Suppressor macrophage (primary cell): Measurements from ENCODE around the gene PHF12.
"Not testable (repeated sequence)": the region's sequence is repeated elsewhere in the genome, so short reads cannot be mapped to it uniquely, and the experiment has no call there.

Source experiments
- DNase-seq, 4 experiments: peaks; one replicate each; pipeline ENCODE4 v3.0.0-alpha.2; 2020 to 2022

The PHF12 gene

DNA sequence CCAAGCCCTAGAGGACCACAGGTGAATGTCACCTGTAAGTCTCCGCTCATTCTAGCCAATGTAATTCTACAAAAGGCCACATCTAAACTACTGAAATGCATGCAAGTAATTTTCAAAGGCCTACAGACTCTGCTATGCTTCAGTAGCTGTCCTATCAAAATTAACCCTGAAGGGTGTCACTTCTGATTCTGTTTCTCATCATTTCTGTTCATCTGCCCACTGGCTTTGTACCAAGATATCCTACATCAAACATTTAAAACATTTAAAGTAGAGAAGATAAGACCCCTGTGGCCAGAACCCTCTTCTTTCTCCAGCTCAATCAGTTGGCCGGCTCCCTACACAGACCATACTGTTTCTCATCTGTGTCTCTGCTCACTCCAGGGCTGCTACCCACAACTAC, 21.5 kb downstream of the PHF12 start:
- no peak for DNase-seq

DNA sequence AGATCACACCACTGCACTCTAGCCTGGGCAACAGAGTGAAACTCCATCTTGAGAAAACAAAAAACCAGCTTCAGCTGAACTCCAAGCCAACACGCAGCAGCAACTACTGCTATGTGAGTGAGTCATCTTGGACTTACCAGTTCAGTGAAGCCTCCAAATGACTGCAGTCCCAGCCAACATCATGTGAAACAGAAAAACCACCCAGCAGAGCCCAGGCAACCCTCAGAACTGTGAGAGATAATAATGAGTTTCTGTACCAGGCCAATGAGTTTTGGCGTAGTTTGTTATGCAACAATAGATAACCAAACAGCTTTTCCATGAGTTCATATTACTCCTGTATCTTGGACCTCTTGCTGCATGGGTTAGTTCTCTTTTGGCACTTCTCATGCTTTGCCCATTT, 23.3 kb downstream of the PHF12 start:
- no peak for DNase-seq

DNA sequence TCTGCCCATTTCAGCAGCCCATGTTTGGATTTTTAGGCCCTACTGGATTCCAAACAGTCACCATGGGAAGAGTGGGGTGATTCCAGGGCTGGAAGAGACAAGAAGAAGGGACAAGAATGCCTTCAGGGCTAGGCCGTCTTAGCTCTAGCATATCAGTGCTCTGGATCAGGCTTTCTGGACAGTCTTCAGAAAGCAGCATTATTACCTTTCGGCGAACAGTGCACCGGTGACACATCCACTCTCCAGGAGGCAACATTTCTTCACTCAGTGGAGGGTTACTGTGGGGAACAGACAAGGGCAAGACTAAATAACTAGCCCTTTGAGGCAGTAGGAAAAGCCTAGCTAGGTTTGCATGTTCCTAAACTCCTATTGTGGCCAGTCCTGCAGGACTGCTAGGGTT, 24.5 kb downstream of the PHF12 start:
- DNase-seq: no peak

DNA sequence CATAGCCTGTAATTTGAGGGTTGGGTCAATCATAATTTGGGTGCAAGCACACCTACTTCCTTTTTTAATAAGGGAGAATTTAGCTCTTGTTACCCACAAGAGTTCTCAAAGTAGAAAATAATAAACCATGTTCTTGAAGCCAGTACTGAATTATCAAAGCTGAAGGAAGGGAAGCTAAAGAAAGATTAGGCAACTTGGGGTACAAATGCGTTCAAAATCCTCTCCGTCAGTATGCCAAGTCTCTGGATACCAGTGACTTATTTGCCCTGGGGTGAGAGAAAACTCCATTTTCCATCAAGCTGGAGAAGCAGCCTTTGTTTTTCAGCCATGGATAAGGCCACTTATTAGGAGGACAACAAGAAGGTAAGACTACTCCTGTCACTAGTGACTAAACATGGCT, 25.0 kb downstream of the PHF12 start:
- DNase-seq: peak in 1 of 4 experiments; percentile 20

DNA sequence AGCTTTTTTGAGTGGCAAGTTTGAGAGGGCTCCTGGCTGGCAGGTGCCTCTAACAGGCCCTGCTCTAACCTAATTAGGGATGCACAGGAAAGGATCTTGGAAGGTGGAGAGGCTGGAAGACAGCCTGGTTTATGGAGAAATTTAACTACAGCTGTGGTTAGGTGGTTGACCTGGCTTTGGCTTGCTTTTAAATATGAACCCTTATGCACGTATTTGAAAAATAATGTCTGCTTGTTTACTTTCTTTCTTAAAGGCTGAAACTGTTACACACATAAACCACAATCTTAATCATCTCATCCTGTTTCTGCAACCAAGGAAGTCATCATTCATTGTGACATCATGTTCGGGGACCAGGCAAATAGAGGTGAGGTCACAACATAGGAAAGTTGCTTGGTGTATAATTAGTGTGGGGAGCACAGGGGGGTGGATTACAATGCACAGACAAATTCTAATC, 25.4 kb downstream of the PHF12 start:
- peak; percentile 63 to 89 (median 74) for DNase-seq

DNA sequence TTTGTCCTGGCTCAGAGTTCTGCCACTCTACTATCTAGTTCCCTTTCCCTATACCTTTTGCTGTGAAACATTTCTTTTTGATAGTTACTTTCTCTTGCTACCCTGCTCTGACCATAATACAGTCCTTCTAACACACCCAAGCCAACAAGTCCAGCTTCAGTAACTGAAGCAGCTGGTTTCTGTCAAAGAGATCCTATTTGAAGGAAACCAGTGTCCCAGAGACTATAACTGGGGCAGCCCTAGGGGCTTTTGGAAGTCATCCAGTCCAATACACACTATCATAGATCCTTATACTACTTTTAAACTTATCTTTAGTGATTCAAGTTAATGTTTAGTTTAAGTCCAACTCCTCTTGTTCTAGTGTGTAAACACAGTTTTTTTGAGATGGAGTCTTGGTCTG, 31.1 kb downstream of the PHF12 start:
- no peak for DNase-seq

DNA sequence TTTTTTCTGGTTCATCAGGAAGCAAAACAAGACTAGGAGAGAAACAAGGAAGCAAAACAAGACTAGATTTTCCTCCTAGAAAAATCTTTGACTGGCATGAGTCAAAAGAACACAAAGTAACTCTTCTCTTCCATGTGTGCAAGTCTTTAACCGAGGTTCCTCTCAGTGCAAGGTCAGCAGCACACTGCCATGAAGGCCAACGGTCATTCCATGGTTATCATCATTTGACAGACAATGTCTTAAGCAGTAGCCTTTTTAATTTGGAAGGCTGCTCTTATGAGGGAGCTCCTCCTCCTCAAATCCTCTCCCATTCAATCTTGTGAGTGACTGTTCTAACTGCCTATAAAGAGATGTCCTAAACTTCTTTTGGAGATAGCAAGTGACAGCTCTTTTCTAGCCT, 33.0 kb downstream of the PHF12 start:
- DNase-seq: no peak

DNA sequence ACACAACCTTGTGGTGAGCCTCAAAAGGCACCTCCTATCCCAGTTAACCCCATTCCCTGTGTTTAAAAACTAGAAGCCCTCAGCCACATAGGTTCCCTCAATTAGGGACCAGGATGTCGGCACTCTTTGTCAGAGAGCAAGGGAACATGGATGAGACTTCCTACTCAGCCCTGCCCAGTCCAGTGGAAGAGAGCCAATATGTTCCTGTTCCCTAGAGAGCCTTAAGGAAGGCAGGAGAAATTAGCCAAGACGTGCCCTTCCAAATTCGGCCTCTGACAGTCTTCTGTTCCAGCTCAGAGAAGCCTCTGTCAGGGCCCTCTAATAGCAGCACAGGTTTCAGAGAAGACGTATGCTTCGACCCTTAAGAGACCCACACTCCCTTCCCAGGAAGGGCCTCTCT, 33.9 kb downstream of the PHF12 start:
- DNase-seq: no peak

DNA sequence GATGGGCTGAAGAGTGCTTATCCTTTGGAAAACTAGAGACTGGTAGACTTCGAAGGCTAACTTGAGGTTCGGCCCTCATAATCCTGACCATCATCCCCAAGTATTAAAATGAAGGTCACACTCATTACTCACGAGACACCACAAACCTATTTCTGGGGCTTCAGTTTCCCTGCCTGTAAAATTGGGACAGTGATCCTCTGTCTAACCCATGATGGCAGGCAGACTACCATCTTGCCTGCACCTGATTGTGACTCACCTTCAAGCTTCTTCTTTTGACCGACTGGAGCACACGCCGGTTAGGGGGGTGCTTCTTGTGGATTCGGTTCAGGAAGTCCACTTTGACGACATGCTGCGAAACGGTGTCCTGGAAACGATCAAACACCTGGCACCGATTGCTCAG, 34.3 kb downstream of the PHF12 start:
- no peak for DNase-seq

DNA sequence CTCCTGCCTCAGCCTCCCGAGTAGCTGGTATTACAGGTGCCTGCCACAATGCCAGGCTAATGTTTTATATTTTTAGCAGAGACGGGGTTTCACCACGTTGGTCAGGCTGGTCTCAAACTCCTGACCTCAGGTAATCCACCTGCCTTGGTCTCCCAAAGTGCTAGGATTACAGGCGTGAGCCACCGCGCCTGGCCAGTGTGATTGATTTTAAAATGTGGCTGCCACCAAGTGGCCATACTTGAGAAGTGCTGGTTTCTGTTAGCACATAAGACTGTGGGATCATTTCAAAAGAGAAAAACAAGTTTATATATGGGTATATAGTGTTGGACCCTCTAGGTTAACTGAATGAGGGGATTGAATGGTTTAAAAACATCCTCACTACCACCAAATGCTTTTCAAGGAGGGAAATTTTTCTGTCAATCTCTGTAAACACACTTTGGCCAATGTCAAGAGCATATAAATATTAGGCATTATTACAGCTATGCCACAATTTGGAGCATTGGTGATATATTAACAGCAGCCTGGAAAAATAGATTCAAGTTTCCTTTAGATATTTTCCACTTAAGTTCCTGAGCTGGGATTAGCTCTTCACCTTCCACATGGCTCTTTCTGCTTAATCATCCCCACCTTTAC, 34.9 kb downstream of the PHF12 start:
- DNase-seq: peak in 3 of 4 experiments; percentile 53 to 58 (median 56)

DNA sequence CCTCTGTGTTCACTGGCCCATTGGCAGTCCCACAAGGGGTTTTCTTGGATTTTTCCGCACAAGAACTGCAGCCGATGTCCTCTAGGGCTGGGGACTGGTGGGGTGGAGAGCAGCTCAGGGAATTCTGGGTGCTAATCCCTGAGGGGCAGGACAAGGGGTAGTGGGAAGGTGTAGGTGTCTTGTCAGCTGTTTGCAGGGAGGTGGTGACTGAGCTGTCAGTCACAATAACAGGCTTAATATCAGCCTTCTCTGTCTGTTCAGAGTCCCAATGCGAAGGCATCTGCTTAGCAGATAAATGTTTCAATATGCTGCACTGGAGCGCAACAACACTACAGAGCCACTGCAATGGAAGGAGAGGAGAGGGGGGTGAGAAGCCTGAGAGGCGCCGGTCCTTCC, 38.4 kb downstream of the PHF12 start:
- no peak for DNase-seq

DNA sequence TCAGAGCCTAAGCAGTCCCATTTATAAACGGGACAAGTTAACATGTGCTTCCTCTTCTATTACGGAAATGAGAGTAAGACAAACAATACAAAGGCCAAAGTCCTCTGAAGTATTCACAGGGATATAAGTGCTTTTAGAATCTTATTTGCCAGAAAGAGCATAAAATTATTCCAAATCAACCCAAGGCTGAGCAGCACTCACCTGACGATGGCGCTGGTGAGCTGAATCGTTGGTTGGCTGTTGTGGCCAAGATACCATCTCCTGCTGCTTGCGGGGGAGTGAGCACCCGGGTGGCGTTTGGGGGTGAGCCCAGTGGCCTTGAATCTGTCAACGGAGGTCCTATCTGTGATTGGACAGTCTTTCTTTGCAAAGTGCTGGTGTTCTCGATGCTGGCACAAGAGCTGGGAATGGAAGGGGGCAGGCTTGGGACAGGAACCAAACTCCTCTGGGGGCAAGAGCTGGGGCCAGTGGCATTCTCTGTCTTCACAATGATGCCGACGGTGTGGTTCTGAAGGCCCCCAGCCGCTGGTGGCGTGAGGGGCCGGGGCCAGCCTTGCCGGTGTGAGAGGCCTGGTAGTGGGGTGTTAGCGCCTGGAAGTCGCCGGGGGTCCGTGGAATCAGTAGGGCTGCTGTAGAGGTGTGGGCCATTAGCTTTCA, 38.9 kb downstream of the PHF12 start:
- no peak for DNase-seq

DNA sequence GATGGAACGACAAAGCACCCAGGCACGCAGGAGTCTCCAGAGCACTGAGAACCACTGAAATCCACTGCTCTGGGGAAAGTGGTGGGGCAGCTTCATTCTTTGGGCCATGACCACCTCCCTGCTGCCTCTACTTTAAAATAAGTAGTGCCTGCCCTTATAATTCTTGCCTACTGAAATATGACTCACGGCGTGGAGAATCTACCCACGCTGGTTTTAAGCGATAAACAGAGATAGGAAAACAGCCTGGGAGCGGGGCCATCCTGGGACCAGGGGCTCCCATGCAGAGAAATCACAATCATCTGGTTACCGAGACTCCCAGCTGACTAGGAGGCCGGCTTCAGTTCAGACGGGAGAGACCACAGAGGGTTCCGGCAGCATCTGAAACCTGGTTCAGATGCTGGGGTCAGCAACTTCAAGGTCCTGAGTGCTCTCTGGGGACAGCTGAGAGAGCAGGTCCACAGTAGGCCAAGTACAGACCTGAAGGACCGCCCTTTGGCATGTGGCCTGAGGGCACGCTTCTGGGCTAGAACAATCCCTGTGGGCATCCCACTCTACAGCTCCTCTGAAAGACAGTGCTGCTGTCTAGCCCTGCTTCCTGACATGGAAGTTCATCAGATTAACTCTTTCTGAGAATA, 39.8 kb downstream of the PHF12 start:
- no peak for DNase-seq

DNA sequence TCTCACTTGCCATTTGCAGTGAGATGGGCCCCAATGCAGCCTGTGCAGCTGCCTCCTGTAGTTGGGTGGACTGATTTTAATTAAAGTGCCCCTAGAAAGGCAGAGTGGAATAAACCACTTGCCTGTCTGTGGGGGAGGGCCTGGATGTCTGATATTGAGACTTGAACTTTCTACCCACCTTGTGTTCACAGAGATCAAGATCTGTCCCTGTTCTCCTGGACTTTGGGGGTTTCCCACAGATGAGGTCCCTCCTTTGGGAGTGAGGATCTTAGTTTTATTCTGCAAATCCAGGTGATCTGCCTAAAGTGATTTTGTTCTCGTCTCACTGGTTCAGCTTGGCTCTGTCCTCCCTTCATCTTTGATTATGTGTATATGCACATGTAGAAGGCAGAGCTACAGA, 40.8 kb downstream of the PHF12 start:
- DNase-seq: no peak

DNA sequence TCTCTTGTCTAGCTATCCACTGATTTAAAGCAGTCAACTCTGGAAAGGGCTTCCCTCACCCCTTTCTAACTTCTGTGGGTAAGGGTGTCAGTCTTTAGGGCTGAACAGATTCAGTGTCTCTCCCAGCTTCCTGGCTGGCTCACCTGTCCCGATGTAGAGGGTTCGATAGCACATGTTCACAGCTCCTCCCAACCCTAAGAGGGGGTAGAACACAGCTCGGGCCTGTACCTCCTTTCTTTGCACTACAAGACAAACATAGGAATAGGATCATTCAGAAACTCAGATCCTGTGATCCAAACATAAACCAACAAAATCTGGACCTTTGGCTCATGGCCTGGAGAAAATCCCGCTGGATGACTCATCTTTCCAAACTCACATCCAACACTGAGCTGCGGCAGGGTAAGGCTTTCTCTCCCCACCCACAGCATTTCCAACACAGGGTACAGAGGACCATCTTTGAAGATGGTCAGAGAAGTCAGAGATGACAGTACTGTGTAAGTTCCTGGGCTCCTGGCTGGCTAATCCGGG, 42.6 kb downstream of the PHF12 start:
- no peak for DNase-seq

DNA sequence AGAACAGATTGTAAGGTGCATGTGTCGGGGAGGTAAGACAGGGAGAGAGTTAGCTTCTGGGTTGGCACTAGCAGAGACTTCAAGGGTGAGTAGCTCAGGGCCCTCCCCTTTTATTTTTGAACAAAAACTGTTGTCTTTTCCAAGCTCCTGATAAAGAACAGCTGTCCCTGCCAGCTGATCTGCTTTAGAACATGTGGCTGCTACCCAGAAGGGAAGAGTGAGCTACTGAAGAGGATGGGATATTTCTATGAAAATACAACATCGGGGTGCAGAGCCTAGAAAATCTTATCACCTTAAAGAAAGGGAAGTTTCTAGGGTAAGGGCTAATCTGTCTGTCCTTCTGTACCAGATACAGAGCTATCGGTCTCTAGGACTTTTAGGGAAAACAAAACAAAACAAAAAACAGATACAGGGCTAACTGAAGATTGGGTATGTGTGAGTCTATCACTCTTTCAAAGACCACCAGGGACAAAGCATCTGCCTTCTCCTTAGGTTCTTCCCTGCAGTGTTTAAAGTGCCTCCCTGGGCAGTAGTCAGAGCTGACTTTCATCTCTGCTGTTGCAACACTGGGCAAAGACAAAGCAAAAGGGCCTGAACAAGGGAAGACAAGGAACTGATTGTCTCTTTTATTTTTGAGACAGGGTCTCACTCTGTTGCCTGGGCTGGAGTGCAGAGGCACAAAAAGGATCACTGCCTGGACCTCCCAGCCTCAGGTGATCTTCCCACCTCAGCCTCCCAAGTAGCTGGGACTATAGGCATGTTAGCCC, 43.4 kb downstream of the PHF12 start:
- DNase-seq: no peak

DNA sequence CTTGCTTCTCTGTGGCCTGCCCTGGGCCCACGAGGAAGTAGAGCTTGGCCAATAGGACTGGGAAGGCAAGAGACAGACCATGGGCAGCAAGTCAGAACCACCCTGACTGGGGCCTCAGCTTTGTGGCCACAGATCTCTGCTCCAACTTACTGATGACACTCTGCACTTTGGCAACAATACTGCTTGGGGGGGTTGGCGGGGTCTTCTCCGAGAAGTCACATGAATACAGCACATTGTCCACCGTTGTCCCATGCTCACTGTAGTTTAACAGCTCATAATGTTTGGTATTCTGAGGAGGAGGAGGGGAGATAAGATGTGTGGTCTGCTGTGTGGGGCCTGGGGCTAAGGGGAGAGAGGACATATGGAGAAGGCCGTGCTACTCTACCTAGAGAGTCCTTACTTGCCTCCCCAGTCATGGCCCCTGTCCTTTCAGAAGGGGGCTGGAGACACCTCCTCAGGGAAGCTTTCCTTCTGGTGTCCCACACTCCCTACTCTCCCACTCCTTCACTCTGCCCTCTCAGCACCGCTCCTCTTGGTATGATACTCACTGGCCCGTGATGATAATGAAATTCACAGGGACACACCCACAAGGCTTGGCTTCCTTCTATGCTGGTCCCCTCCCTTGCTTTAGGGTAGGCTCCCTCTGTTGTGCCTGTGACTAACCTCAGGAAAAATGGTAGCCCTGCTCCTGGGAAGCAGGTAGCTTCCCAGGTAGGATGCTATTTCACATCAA, 44.4 kb downstream of the PHF12 start:
- DNase-seq: no peak

DNA sequence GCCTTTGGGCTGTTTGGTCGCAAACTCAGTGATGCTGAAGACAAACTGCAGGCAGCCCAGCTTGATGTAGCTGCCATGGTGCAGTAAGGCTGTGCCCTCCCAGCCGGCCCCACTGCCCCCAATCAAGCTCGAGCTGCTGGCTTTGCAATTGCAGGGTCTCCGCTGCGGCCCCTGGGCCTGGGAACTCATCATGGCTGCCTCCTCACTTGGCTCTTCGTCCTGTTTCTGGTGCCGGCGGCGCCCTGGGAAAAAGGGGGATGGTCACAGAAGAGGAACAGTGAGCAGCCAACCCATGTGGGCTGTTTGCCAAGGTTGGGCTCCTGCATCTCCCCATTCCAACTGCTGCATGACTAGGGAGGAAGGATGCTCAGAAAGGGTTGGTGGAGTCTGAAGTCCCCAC, 45.0 kb downstream of the PHF12 start:
- no peak for DNase-seq

DNA sequence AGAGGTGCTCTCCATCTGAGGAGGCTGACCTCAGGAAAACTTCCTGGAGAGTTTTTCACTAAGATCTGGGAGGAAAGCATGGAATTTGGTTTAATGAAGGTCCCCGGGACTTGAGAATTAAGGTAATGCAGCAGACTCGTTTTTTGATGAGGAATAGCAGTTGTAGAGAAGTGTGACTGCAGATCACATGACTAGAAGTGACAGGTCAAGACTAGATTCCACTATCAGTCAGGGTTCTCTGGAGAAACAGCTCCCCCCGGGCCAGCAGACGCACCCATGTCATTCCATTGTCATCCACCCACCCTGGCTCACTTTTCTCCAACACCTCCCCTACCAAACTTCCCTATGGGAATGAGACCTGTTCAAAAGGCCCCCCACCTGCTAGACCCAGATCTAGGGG, 46.5 kb downstream of the PHF12 start:
- no peak for DNase-seq

DNA sequence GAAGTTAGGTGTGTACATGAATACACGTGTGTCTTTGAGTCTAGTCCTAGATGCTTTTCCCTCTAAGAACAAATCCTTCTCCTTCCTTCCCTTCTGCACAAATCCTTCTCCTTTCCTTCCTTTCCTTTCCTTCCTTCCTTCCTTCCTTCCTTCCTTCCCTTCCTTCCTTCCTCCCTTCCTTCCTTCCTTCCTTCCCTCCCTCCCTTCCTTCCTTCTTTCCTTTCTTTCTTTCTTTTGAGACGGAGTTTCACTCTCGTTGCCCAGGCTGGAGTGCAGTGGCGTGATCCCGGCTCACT, 47.8 kb downstream of the PHF12 start:
- not testable (repeated sequence) for DNase-seq

DNA sequence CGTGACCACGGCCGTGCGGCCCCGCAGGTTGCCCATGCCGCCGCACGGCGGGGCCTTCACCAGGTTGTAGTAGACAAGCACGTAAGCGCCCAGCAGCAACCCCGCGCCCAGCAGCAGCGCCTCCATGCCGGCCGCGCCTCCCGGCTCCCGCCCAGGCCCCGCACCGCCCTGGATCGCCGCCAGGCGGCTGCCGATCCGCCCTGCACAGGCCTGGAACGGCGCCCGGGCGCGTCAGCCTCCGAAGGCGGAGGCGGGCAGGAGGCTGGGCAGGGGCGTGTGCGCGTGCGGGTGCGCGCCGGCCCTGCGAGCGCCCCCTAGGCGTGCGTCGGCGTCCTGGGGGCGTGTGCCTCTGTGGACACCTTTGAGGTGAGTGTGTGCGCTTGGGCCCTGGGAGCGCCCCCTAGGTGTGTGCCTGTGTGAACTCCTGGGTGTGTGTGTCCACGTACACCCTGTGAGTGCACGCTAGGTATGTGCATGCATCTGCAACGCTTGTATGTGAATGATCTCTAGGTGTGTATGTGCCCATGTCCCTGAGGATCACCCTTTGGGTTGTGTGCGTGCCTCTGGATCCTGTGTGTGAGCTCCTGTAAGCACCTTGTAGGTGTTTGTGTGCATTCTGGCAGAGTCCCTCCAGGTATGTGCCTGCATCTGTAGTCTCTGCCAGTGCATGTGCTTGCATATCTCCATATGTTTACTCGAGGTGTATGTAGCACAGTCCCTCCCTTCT, 48.3 kb downstream of the PHF12 start, which contains the start of gene DHRS13:
TSS of gene DHRS13 (minus strand) at position 261 of the 727 bp plus-strand sequence. CDS start at position 126, 135 bp downstream.
- DNase-seq: peak; percentile 89 to 97 (median 94)
